ENCODE results near the gene LIMK2. TPM values are rescaled to one million over a fixed set of nuclear protein-coding genes. Genes with fewer than 3 reads are reported as not detected.

LIMK2 gene
- total and polyA plus RNA-seq, 4 donors = 6.6 to 39.2 (median 13.4) TPM

DNA sequence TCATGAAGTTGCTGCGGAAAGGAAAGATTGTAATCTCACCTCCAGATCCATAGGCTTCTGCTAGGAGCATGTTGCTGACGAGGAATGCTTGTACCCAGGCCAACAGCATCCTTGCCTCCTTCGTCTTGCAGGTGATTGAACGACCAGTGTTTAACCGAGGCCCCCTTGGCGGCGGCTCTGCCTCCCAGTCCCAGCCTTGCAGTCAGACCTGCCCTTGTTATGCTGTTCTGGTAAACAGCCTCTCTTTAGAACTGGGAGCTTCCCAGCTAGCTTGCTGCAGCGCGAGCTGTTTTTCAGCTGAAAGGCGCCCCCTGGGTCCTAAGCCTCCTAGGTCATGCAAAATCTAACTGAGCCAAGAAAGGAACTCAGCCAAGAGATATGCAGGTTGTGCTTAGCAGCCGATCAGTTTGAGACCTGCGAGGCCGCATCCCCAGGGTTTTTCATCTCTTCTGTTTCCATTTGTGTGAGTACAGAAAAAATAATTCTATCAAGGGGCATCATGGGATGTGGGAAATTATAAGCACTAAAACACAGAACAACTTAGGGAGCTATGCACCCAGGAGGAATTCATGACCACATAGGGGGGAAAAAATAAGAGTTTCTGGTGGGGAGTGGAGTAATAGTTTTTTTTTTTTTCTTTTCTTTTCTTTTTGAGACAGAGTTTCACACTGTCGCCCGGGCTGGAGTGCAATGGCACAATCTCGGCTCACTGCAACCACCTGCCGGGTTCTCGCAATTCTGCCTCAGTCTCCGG, 80.3 kb downstream of the LIMK2 start, which contains the start of gene PIK3IP1:
TSS of gene PIK3IP1 (minus strand) at position 253 of the 754 bp plus-strand sequence. CDS start at position 109, 144 bp downstream.
- WGBS = 30% methylated on average over 19 of the region's 19 CpGs

More for the DNA sequence above, 80.3 kb downstream of the LIMK2 start, which contains the start of gene PIK3IP1:
- H3K4me1 ChIP-seq (ENCODE audit: control insufficient read depth in 4 of 4, insufficient read depth in 4 of 4, low read length in 3 of 4) = peaks cover 3 to 22% (median 13%) of the 10 kb centered on the region in 4 donors
- peak; percentile 77 for DNase-seq (ENCODE audit: low spot score)
- H3K9ac ChIP-seq (ENCODE audit: low read depth in 1 of 2, low read length in 2 of 2) = peak within 1 kb of the TSS; percentile 63 to 98
- peaks cover 0 to 2% (median 0%) of the 10 kb centered on the region in 4 donors for H3K36me3 ChIP-seq (ENCODE audit: control insufficient read depth in 4 of 4, insufficient read depth in 3 of 4, low read depth in 1 of 4, low read length in 3 of 4)
- H3K27ac ChIP-seq (ENCODE audit: low read depth in 1 of 2, low read length in 2 of 2) = peak within 1 kb of the TSS; percentile 75 to 81
- peak within 1 kb of the TSS; percentile 57 to 72 (median 62) for H3K4me3 ChIP-seq (ENCODE audit: low read depth in 1 of 3, low read length in 3 of 3)
- H3K27me3 ChIP-seq (ENCODE audit: control insufficient read depth in 4 of 4, insufficient read depth in 4 of 4, low read length in 3 of 4) = no peaks in the 10 kb centered on the region
- TF ChIP-seq NR2F2 (IDR thresholded peaks at IDR 0.05) (peak; percentile 72), HNF4A (conservative IDR thresholded peaks at IDR 0.05) (peak in 1 of 2 donors; percentile 40), RAD21 (IDR thresholded peaks at IDR 0.05) (peak; percentile 72), FOXA2 (IDR thresholded peaks at IDR 0.05) (peak; percentile 24), YY1 (IDR thresholded peaks at IDR 0.05) (peak; percentile 65), JUND (IDR thresholded peaks at IDR 0.05) (peak; percentile 36 to 46), HNF4G (IDR thresholded peaks at IDR 0.05) (no peak), SP1 (IDR thresholded peaks at IDR 0.05) (peak; percentile 50), TAF1 (conservative IDR thresholded peaks at IDR 0.05) (peak; percentile 85), GABPA (IDR thresholded peaks at IDR 0.05 in 1 of 2, conservative IDR thresholded peaks at IDR 0.05 in 1 of 2) (peak in 1 of 2 donors; percentile 31), RXRA (IDR thresholded peaks at IDR 0.05) (peak; percentile 52 to 57), FOXA1 (IDR thresholded peaks at IDR 0.05) (no peak), EGR1 (IDR thresholded peaks at IDR 0.05; ENCODE audit: low read depth in 2 of 2) (no peak)
- TF ChIP-seq, protein P1, sequence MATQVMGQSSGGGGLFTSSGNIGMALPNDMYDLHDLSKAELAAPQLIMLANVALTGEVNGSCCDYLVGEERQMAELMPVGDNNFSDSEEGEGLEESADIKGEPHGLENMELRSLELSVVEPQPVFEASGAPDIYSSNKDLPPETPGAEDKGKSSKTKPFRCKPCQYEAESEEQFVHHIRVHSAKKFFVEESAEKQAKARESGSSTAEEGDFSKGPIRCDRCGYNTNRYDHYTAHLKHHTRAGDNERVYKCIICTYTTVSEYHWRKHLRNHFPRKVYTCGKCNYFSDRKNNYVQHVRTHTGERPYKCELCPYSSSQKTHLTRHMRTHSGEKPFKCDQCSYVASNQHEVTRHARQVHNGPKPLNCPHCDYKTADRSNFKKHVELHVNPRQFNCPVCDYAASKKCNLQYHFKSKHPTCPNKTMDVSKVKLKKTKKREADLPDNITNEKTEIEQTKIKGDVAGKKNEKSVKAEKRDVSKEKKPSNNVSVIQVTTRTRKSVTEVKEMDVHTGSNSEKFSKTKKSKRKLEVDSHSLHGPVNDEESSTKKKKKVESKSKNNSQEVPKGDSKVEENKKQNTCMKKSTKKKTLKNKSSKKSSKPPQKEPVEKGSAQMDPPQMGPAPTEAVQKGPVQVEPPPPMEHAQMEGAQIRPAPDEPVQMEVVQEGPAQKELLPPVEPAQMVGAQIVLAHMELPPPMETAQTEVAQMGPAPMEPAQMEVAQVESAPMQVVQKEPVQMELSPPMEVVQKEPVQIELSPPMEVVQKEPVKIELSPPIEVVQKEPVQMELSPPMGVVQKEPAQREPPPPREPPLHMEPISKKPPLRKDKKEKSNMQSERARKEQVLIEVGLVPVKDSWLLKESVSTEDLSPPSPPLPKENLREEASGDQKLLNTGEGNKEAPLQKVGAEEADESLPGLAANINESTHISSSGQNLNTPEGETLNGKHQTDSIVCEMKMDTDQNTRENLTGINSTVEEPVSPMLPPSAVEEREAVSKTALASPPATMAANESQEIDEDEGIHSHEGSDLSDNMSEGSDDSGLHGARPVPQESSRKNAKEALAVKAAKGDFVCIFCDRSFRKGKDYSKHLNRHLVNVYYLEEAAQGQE (IDR thresholded peaks at IDR 0.05) = no peak
- TF ChIP-seq, protein P2, sequence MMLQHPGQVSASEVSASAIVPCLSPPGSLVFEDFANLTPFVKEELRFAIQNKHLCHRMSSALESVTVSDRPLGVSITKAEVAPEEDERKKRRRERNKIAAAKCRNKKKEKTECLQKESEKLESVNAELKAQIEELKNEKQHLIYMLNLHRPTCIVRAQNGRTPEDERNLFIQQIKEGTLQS (IDR thresholded peaks at IDR 0.05) = no peak
- TF ChIP-seq, protein P3, sequence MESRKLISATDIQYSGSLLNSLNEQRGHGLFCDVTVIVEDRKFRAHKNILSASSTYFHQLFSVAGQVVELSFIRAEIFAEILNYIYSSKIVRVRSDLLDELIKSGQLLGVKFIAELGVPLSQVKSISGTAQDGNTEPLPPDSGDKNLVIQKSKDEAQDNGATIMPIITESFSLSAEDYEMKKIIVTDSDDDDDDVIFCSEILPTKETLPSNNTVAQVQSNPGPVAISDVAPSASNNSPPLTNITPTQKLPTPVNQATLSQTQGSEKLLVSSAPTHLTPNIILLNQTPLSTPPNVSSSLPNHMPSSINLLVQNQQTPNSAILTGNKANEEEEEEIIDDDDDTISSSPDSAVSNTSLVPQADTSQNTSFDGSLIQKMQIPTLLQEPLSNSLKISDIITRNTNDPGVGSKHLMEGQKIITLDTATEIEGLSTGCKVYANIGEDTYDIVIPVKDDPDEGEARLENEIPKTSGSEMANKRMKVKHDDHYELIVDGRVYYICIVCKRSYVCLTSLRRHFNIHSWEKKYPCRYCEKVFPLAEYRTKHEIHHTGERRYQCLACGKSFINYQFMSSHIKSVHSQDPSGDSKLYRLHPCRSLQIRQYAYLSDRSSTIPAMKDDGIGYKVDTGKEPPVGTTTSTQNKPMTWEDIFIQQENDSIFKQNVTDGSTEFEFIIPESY (IDR thresholded peaks at IDR 0.05) = no peak
- TF ChIP-seq, protein P4, sequence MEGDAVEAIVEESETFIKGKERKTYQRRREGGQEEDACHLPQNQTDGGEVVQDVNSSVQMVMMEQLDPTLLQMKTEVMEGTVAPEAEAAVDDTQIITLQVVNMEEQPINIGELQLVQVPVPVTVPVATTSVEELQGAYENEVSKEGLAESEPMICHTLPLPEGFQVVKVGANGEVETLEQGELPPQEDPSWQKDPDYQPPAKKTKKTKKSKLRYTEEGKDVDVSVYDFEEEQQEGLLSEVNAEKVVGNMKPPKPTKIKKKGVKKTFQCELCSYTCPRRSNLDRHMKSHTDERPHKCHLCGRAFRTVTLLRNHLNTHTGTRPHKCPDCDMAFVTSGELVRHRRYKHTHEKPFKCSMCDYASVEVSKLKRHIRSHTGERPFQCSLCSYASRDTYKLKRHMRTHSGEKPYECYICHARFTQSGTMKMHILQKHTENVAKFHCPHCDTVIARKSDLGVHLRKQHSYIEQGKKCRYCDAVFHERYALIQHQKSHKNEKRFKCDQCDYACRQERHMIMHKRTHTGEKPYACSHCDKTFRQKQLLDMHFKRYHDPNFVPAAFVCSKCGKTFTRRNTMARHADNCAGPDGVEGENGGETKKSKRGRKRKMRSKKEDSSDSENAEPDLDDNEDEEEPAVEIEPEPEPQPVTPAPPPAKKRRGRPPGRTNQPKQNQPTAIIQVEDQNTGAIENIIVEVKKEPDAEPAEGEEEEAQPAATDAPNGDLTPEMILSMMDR (IDR thresholded peaks at IDR 0.05; ENCODE audit: low read depth, low read length, missing input control) = peak; percentile 43
- TF ChIP-seq, protein P5, sequence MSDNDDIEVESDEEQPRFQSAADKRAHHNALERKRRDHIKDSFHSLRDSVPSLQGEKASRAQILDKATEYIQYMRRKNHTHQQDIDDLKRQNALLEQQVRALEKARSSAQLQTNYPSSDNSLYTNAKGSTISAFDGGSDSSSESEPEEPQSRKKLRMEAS (IDR thresholded peaks at IDR 0.05) = peak; percentile 71
- no peaks in the 10 kb centered on the region for H3K9me3 ChIP-seq (ENCODE audit: control insufficient read depth in 4 of 4, low read length in 3 of 4)

Measured in liver (tissue), 9 donors.